OCI-LY3 (cell line): ENCODE data around the gene SPON1.

Experiments
- CTCF ChIP-seq: fragments of 200-600, 300-600 bp; sonication (generic); IDR thresholded peaks from 2 replicates; pipeline ENCODE4 v1.5.1; 2014; ENCODE audit warnings: antibody characterized with exemption, low read length, low read depth
- EZH2phosphoT487 ChIP-seq: fragments of 200-600 bp; shearing (Covaris generic); IDR thresholded peaks from 2 replicates; pipeline ENCODE4 v1.6.1; 2018; ENCODE audit warnings: antibody characterized with exemption, mixed run types, low read depth

GRCh38 chr11:14144934-14145333, 182.4 kb downstream of the SPON1 start:
- no peak for TF ChIP-seq EZH2phosphoT487
- TF ChIP-seq CTCF: no peak
